ENCODE data around the gene GULP1. TPM values are rescaled to one million over a fixed set of nuclear protein-coding genes. Genes with fewer than 3 reads are reported as not detected.

Gene GULP1
- polyA plus RNA-seq, 4 donors = 7.1 to 33.7 (median 18.9) TPM

- Histone ChIP-seq H3K27me3 (ENCODE audit: control insufficient read depth in 3 of 3, insufficient read depth in 3 of 3, low read length in 3 of 3) (no peaks in the 10 kb centered on the region), H3K9me3 (ENCODE audit: control insufficient read depth in 2 of 2, insufficient read depth in 1 of 2, low read depth in 1 of 2, low read length in 1 of 2) (no peaks in the 10 kb centered on the region), H3K27ac (ENCODE audit: low read depth in 1 of 3, low read length in 2 of 3) (no peak overlapping the region), H3K36me3 (ENCODE audit: control insufficient read depth in 3 of 3, insufficient read depth in 2 of 3, low read depth in 1 of 3, low read length in 3 of 3) (no peaks in the 10 kb centered on the region), H3K4me3 (ENCODE audit: low read depth in 1 of 3, low read length in 3 of 3) (no peak overlapping the region), H3K4me1 (ENCODE audit: control insufficient read depth in 3 of 3, insufficient read depth in 2 of 3, low read depth in 1 of 3, low read length in 2 of 3) (no peaks in the 10 kb centered on the region)
- no peak for FAIRE-seq
- WGBS, 3 donors = 73 to 92% (median 78%) methylated on average over 1 of the region's 1 CpG
- DNase-seq = no peak
Measured at GRCh38 chr2:188503975-188504374, 212.3 kb downstream of the GULP1 start.

GRCh38 chr2:188506843-188507242 is 215.2 kb downstream of the GULP1 start:
- no peaks in the 10 kb centered on the region for H3K9me3 ChIP-seq (ENCODE audit: control insufficient read depth in 2 of 2, insufficient read depth in 1 of 2, low read depth in 1 of 2, low read length in 1 of 2)
- no peaks in the 10 kb centered on the region for H3K4me1 ChIP-seq (ENCODE audit: control insufficient read depth in 3 of 3, insufficient read depth in 2 of 3, low read depth in 1 of 3, low read length in 2 of 3)
- WGBS, 3 donors = 64 to 96% (median 71%) methylated on average over 1 of the region's 1 CpG
- no peaks in the 10 kb centered on the region for H3K36me3 ChIP-seq (ENCODE audit: control insufficient read depth in 3 of 3, insufficient read depth in 2 of 3, low read depth in 1 of 3, low read length in 3 of 3)
- H3K4me3 ChIP-seq (ENCODE audit: low read depth in 1 of 3, low read length in 3 of 3) = no peak overlapping the region
- DNase-seq (no peak), FAIRE-seq (no peak)
- peak overlapping the region in 1 of 3 donors; percentile 10 for H3K27ac ChIP-seq (ENCODE audit: low read depth in 1 of 3, low read length in 2 of 3)
- H3K27me3 ChIP-seq (ENCODE audit: control insufficient read depth in 3 of 3, insufficient read depth in 3 of 3, low read length in 3 of 3) = no peaks in the 10 kb centered on the region

- DNase-seq (no peak), FAIRE-seq (no peak)
- H3K36me3 ChIP-seq (ENCODE audit: control insufficient read depth in 3 of 3, insufficient read depth in 2 of 3, low read depth in 1 of 3, low read length in 3 of 3) = no peaks in the 10 kb centered on the region
- no peaks in the 10 kb centered on the region for H3K27me3 ChIP-seq (ENCODE audit: control insufficient read depth in 3 of 3, insufficient read depth in 3 of 3, low read length in 3 of 3)
- no peak overlapping the region for H3K4me3 ChIP-seq (ENCODE audit: low read depth in 1 of 3, low read length in 3 of 3)
- no peaks in the 10 kb centered on the region for H3K4me1 ChIP-seq (ENCODE audit: control insufficient read depth in 3 of 3, insufficient read depth in 2 of 3, low read depth in 1 of 3, low read length in 2 of 3)
- no peak overlapping the region for H3K27ac ChIP-seq (ENCODE audit: low read depth in 1 of 3, low read length in 2 of 3)
- H3K9me3 ChIP-seq (ENCODE audit: control insufficient read depth in 2 of 2, insufficient read depth in 1 of 2, low read depth in 1 of 2, low read length in 1 of 2) = no peaks in the 10 kb centered on the region
- 21 to 49% (median 35%) methylated on average over 2 of the region's 2 CpGs for WGBS, 3 donors
Measured at GRCh38 chr2:188511346-188511745, 219.7 kb downstream of the GULP1 start.

- no peaks in the 10 kb centered on the region for H3K36me3 ChIP-seq (ENCODE audit: control insufficient read depth in 3 of 3, insufficient read depth in 2 of 3, low read depth in 1 of 3, low read length in 3 of 3)
- peak; percentile 88 for FAIRE-seq
Measured at GRCh38 chr2:188512456-188512855, 220.8 kb downstream of the GULP1 start.

GRCh38 chr2:188515918-188516317 is 224.2 kb downstream of the GULP1 start:
- no peak for FAIRE-seq

More at GRCh38 chr2:188512456-188512855, 220.8 kb downstream of the GULP1 start:
- no peaks in the 10 kb centered on the region for H3K9me3 ChIP-seq (ENCODE audit: control insufficient read depth in 2 of 2, insufficient read depth in 1 of 2, low read depth in 1 of 2, low read length in 1 of 2)
- DNase-seq = peak; percentile 28 to 43
- no peak overlapping the region for H3K27ac ChIP-seq (ENCODE audit: low read depth in 1 of 3, low read length in 2 of 3)
- H3K27me3 ChIP-seq (ENCODE audit: control insufficient read depth in 3 of 3, insufficient read depth in 3 of 3, low read length in 3 of 3) = no peaks in the 10 kb centered on the region
- H3K4me1 ChIP-seq (ENCODE audit: control insufficient read depth in 3 of 3, insufficient read depth in 2 of 3, low read depth in 1 of 3, low read length in 2 of 3) = no peaks in the 10 kb centered on the region
- WGBS, 3 donors = 8 to 15% (median 11%) methylated on average over 2 of the region's 2 CpGs
- H3K4me3 ChIP-seq (ENCODE audit: low read depth in 1 of 3, low read length in 3 of 3) = no peak overlapping the region

GRCh38 chr2:188517549-188518215 is 226.0 kb downstream of the GULP1 start:
- H3K27ac ChIP-seq (ENCODE audit: low read depth in 1 of 3, low read length in 2 of 3) = no peak overlapping the region
- 82 to 89% (median 87%) methylated on average over 7 of the region's 7 CpGs for WGBS, 3 donors
- no peaks in the 10 kb centered on the region for H3K27me3 ChIP-seq (ENCODE audit: control insufficient read depth in 3 of 3, insufficient read depth in 3 of 3, low read length in 3 of 3)
- FAIRE-seq (no peak), DNase-seq (no peak)
- H3K4me1 ChIP-seq (ENCODE audit: control insufficient read depth in 3 of 3, insufficient read depth in 2 of 3, low read depth in 1 of 3, low read length in 2 of 3) = no peaks in the 10 kb centered on the region
- no peaks in the 10 kb centered on the region for H3K9me3 ChIP-seq (ENCODE audit: control insufficient read depth in 2 of 2, insufficient read depth in 1 of 2, low read depth in 1 of 2, low read length in 1 of 2)
- H3K36me3 ChIP-seq (ENCODE audit: control insufficient read depth in 3 of 3, insufficient read depth in 2 of 3, low read depth in 1 of 3, low read length in 3 of 3) = no peaks in the 10 kb centered on the region
- no peak overlapping the region for H3K4me3 ChIP-seq (ENCODE audit: low read depth in 1 of 3, low read length in 3 of 3)

More at GRCh38 chr2:188515918-188516317, 224.2 kb downstream of the GULP1 start:
- Histone ChIP-seq H3K36me3 (ENCODE audit: control insufficient read depth in 3 of 3, insufficient read depth in 2 of 3, low read depth in 1 of 3, low read length in 3 of 3) (no peaks in the 10 kb centered on the region), H3K4me1 (ENCODE audit: control insufficient read depth in 3 of 3, insufficient read depth in 2 of 3, low read depth in 1 of 3, low read length in 2 of 3) (no peaks in the 10 kb centered on the region), H3K4me3 (ENCODE audit: low read depth in 1 of 3, low read length in 3 of 3) (no peak overlapping the region), H3K27me3 (ENCODE audit: control insufficient read depth in 3 of 3, insufficient read depth in 3 of 3, low read length in 3 of 3) (no peaks in the 10 kb centered on the region), H3K27ac (ENCODE audit: low read depth in 1 of 3, low read length in 2 of 3) (no peak overlapping the region), H3K9me3 (ENCODE audit: control insufficient read depth in 2 of 2, insufficient read depth in 1 of 2, low read depth in 1 of 2, low read length in 1 of 2) (no peaks in the 10 kb centered on the region)
- DNase-seq = no peak
- WGBS, 3 donors = 77 to 94% (median 87%) methylated on average over 1 of the region's 1 CpG

- Histone ChIP-seq H3K4me3 (ENCODE audit: low read depth in 1 of 3, low read length in 3 of 3) (no peak overlapping the region), H3K36me3 (ENCODE audit: control insufficient read depth in 3 of 3, insufficient read depth in 2 of 3, low read depth in 1 of 3, low read length in 3 of 3) (no peaks in the 10 kb centered on the region), H3K27me3 (ENCODE audit: control insufficient read depth in 3 of 3, insufficient read depth in 3 of 3, low read length in 3 of 3) (no peaks in the 10 kb centered on the region), H3K27ac (ENCODE audit: low read depth in 1 of 3, low read length in 2 of 3) (no peak overlapping the region), H3K4me1 (ENCODE audit: control insufficient read depth in 3 of 3, insufficient read depth in 2 of 3, low read depth in 1 of 3, low read length in 2 of 3) (no peaks in the 10 kb centered on the region), H3K9me3 (ENCODE audit: control insufficient read depth in 2 of 2, insufficient read depth in 1 of 2, low read depth in 1 of 2, low read length in 1 of 2) (no peaks in the 10 kb centered on the region)
- WGBS, 3 donors = 62 to 73% (median 73%) methylated on average over 1 of the region's 1 CpG
- FAIRE-seq (no peak), DNase-seq (no peak)
Measured at GRCh38 chr2:188518381-188518780, 226.7 kb downstream of the GULP1 start.

GRCh38 chr2:188519136-188519535 is 227.5 kb downstream of the GULP1 start:
- no peak for FAIRE-seq
- H3K27me3 ChIP-seq (ENCODE audit: control insufficient read depth in 3 of 3, insufficient read depth in 3 of 3, low read length in 3 of 3) = no peaks in the 10 kb centered on the region

GRCh38 chr2:188522517-188522916 is 230.8 kb downstream of the GULP1 start:
- H3K4me3 ChIP-seq (ENCODE audit: low read depth in 1 of 3, low read length in 3 of 3) = no peak overlapping the region
- no peaks in the 10 kb centered on the region for H3K4me1 ChIP-seq (ENCODE audit: control insufficient read depth in 3 of 3, insufficient read depth in 2 of 3, low read depth in 1 of 3, low read length in 2 of 3)
- no peaks in the 10 kb centered on the region for H3K36me3 ChIP-seq (ENCODE audit: control insufficient read depth in 3 of 3, insufficient read depth in 2 of 3, low read depth in 1 of 3, low read length in 3 of 3)
- no peak overlapping the region for H3K27ac ChIP-seq (ENCODE audit: low read depth in 1 of 3, low read length in 2 of 3)
- no peaks in the 10 kb centered on the region for H3K27me3 ChIP-seq (ENCODE audit: control insufficient read depth in 3 of 3, insufficient read depth in 3 of 3, low read length in 3 of 3)
- DNase-seq = no peak
- no peaks in the 10 kb centered on the region for H3K9me3 ChIP-seq (ENCODE audit: control insufficient read depth in 2 of 2, insufficient read depth in 1 of 2, low read depth in 1 of 2, low read length in 1 of 2)
- no peak for FAIRE-seq

More at GRCh38 chr2:188519136-188519535, 227.5 kb downstream of the GULP1 start:
- H3K36me3 ChIP-seq (ENCODE audit: control insufficient read depth in 3 of 3, insufficient read depth in 2 of 3, low read depth in 1 of 3, low read length in 3 of 3) = no peaks in the 10 kb centered on the region
- no peak overlapping the region for H3K27ac ChIP-seq (ENCODE audit: low read depth in 1 of 3, low read length in 2 of 3)
- H3K4me1 ChIP-seq (ENCODE audit: control insufficient read depth in 3 of 3, insufficient read depth in 2 of 3, low read depth in 1 of 3, low read length in 2 of 3) = no peaks in the 10 kb centered on the region
- DNase-seq = no peak
- H3K9me3 ChIP-seq (ENCODE audit: control insufficient read depth in 2 of 2, insufficient read depth in 1 of 2, low read depth in 1 of 2, low read length in 1 of 2) = no peaks in the 10 kb centered on the region
- no peak overlapping the region for H3K4me3 ChIP-seq (ENCODE audit: low read depth in 1 of 3, low read length in 3 of 3)

All from small intestine (tissue), 7 donors.